GM12873 (cell line): ENCODE measurements around the gene OTUD7B.

Source experiments
- CTCF ChIP-seq: IDR thresholded peaks from 2 replicates; pipeline ENCODE4 v1.5.1; 2012; ENCODE audit warnings: low read depth, mild to moderate bottlenecking, moderate library complexity, low read length, control low read depth; ENCODE audit not compliant: insufficient read depth; ENCODE audit errors: missing control alignments

Gene OTUD7B

GRCh38 chr1:150001415-150001814 lies 9.1 kb downstream of the OTUD7B start:
- no peak for TF ChIP-seq CTCF

GRCh38 chr1:149997585-149998262 lies 12.8 kb downstream of the OTUD7B start:
- no peak for TF ChIP-seq CTCF

GRCh38 chr1:149995927-149996326 lies 14.6 kb downstream of the OTUD7B start:
- TF ChIP-seq CTCF: no peak

GRCh38 chr1:149993764-149994163 lies 16.8 kb downstream of the OTUD7B start:
- no peak for TF ChIP-seq CTCF

- TF ChIP-seq CTCF: no peak
These were observed 17.3 kb downstream of the OTUD7B start for GRCh38 chr1:149993181-149993580.

GRCh38 chr1:149987297-149987595 lies 23.3 kb downstream of the OTUD7B start:
- no peak for TF ChIP-seq CTCF

- TF ChIP-seq CTCF: no peak
These were observed 23.8 kb downstream of the OTUD7B start for GRCh38 chr1:149986486-149987296.
